ENCODE data around the gene VRTN. TPM values are rescaled to one million over a fixed set of nuclear protein-coding genes. Genes with fewer than 3 reads are reported as not detected.

Gene VRTN
- total RNA-seq, 1 experiment from 2014 or later: not detected

- DNase-seq (ENCODE audit: low spot score): no peak
Observed at GRCh38 chr14:74392616-74393570, 44.6 kb downstream of the VRTN start.

- DNase-seq (ENCODE audit: low spot score): no peak
Observed at GRCh38 chr14:74394549-74394948, 46.3 kb downstream of the VRTN start.

GRCh38 chr14:74395094-74395493 is 46.8 kb downstream of the VRTN start:
- no peak for DNase-seq (ENCODE audit: low spot score)

GRCh38 chr14:74400031-74400685 is 51.9 kb downstream of the VRTN start:
- DNase-seq (ENCODE audit: low spot score): no peak

GRCh38 chr14:74400919-74401503 is 52.7 kb downstream of the VRTN start:
- no peak for DNase-seq (ENCODE audit: low spot score)

GRCh38 chr14:74401504-74402241 is 53.4 kb downstream of the VRTN start:
- no peak for DNase-seq (ENCODE audit: low spot score)

- DNase-seq (ENCODE audit: low spot score): no peak
Observed at GRCh38 chr14:74402401-74403251, 54.4 kb downstream of the VRTN start.

GRCh38 chr14:74403619-74404417 is 55.5 kb downstream of the VRTN start:
- DNase-seq (ENCODE audit: low spot score): no peak

- no peak for DNase-seq (ENCODE audit: low spot score)
Observed at GRCh38 chr14:74404435-74404834, 56.2 kb downstream of the VRTN start.

GRCh38 chr14:74405663-74406062 is 57.4 kb downstream of the VRTN start:
- no peak for DNase-seq (ENCODE audit: low spot score)

GRCh38 chr14:74407021-74407800 is 58.9 kb downstream of the VRTN start:
- DNase-seq (ENCODE audit: low spot score): no peak

GRCh38 chr14:74407801-74408154 is 59.5 kb downstream of the VRTN start:
- no peak for DNase-seq (ENCODE audit: low spot score)

GRCh38 chr14:74408870-74409269 is 60.6 kb downstream of the VRTN start:
- DNase-seq (ENCODE audit: low spot score): no peak

- DNase-seq (ENCODE audit: low spot score): no peak
Observed at GRCh38 chr14:74409441-74409840, 61.2 kb downstream of the VRTN start.

Other genes with a start within 250 kb of the VRTN start
- not detected in 2 replicates for gene VSX2, start 109.0 kb upstream of the VRTN start, total RNA-seq (2014; rRNA removed; shearing (Covaris generic))
- 13.1 and 15.8 TPM in 2 replicates for gene ABCD4, start 45.5 kb upstream of the VRTN start, total RNA-seq (2014; rRNA removed; shearing (Covaris generic))
- gene SYNDIG1L, start 77.7 kb downstream of the VRTN start, total RNA-seq (2014; rRNA removed; shearing (Covaris generic)): not detected in 2 replicates
- 314 and 399 TPM in 2 replicates for gene NPC2, start 144.8 kb downstream of the VRTN start, total RNA-seq (2014; rRNA removed; shearing (Covaris generic))
- gene ISCA2, start 145.3 kb downstream of the VRTN start, total RNA-seq (2014; rRNA removed; shearing (Covaris generic)): 13.3 and 18.1 TPM in 2 replicates